Astrocyte of the spinal cord (primary cell): ENCODE results near the gene NCBP2L.

Experiments
- DNase-seq: peaks from one replicate; pipeline ENCODE4 v3.0.0; 2011; ENCODE audit warnings: low read depth, low spot score
- H3K4me3 ChIP-seq: 2 replicates; pipeline ENCODE4 v1.5.1; 2011; ENCODE audit warnings: low read depth, mild to moderate bottlenecking, low read length, moderate library complexity
- CTCF ChIP-seq: IDR thresholded peaks from 2 replicates; pipeline ENCODE4 v1.5.1; 2012; ENCODE audit warnings: low read depth, mild to moderate bottlenecking, low read length, inconsistent platforms
- in situ Hi-C: cut with HindIII; loops from 2 replicates; pipeline ENCODE4 v1.10.0; 2017; ENCODE audit warnings: low sequenced_read_pairs

The NCBP2L gene

GRCh38 chrX:107760304-107761077 is 17.0 kb upstream of the NCBP2L start:
- in situ Hi-C loops: no loop called here
- no peak overlapping the region for H3K4me3 ChIP-seq
- no peak for DNase-seq
- TF ChIP-seq CTCF: no peak

- TF ChIP-seq CTCF: no peak
- DNase-seq: no peak
- no peak overlapping the region for H3K4me3 ChIP-seq
- in situ Hi-C loops: no loop called here
These were observed 13.9 kb upstream of the NCBP2L start for GRCh38 chrX:107763647-107764046.

GRCh38 chrX:107764845-107765608 is 12.5 kb upstream of the NCBP2L start:
- in situ Hi-C loops: no loop called here
- no peak for TF ChIP-seq CTCF
- no peak for DNase-seq
- no peak overlapping the region for H3K4me3 ChIP-seq

GRCh38 chrX:107766470-107767150 is 10.9 kb upstream of the NCBP2L start:
- TF ChIP-seq CTCF: no peak
- in situ Hi-C loops: no loop called here
- no peak overlapping the region for H3K4me3 ChIP-seq
- peak; percentile 52 for DNase-seq

GRCh38 chrX:107768051-107768450 is 9.5 kb upstream of the NCBP2L start:
- no peak for TF ChIP-seq CTCF
- in situ Hi-C loops: no loop called here

GRCh38 chrX:107769581-107770317 is 7.8 kb upstream of the NCBP2L start:
- H3K4me3 ChIP-seq: no peak overlapping the region
- in situ Hi-C loops: no loop called here
- no peak for DNase-seq
- TF ChIP-seq CTCF: no peak

More at GRCh38 chrX:107768051-107768450, 9.5 kb upstream of the NCBP2L start:
- DNase-seq: no peak
- H3K4me3 ChIP-seq: no peak overlapping the region
